Activated CD8-positive, alpha-beta T cell treated with anti-CD3 and anti-CD28 coated beads, Interleukin-2, amount 10 ng/mL, durations not matched to agents 7 days and 5 days (primary cell): ENCODE results near the gene ATP6V0E2. TPM values are rescaled to one million over a fixed set of nuclear protein-coding genes. Genes with fewer than 3 reads are reported as not detected.

Source experiments
- ATAC-seq: fragments of 150-1000 bp; cut with Tn5 transposase; one replicate; pipeline ENCODE4 v1.10.0; 2021; ENCODE audit warnings: moderate library complexity
- CTCF ChIA-PET: fragments of 350-600 bp; sonication (Branson Sonifier 250); formaldehyde crosslinking; loops from one replicate; lab custom pipeline; 2021; ENCODE audit warnings: antibody characterized with exemption; lab: Charles Lee
- POLR2A ChIA-PET: fragments of 350-600 bp; sonication (Branson Sonifier 250); formaldehyde crosslinking; loops from one replicate; lab custom pipeline; 2021; ENCODE audit warnings: antibody characterized with exemption; lab: Charles Lee
- DNase-seq: peaks from one replicate; pipeline ENCODE4 v3.0.0-alpha.2; 2020
- H3K27ac Mint-ChIP-seq: one replicate; pipeline ENCODE4 v1.8.0; 2021; ENCODE audit warnings: mild to moderate bottlenecking, mixed read lengths
- H3K27me3 Mint-ChIP-seq: one replicate; pipeline ENCODE4 v1.8.0; 2021; ENCODE audit warnings: low read depth, mixed read lengths
- H3K36me3 Mint-ChIP-seq: one replicate; pipeline ENCODE4 v1.8.0; 2021; ENCODE audit warnings: low read depth, mixed read lengths
- H3K4me1 Mint-ChIP-seq: one replicate; pipeline ENCODE4 v1.8.0; 2021; ENCODE audit warnings: low read depth, mixed read lengths
- H3K4me3 Mint-ChIP-seq: one replicate; pipeline ENCODE4 v1.8.0; 2021; ENCODE audit warnings: mild to moderate bottlenecking, mixed read lengths
- H3K9me3 Mint-ChIP-seq: one replicate; pipeline ENCODE4 v1.8.0; 2022; ENCODE audit warnings: mixed read lengths; ENCODE audit not compliant: insufficient read depth
- total RNA-seq, 2 experiments: library from RNA; stranded (reverse); gene quantifications; one replicate each; pipeline ENCODE4 v1.2.3, GENCODE V29; 2021

ATP6V0E2 gene
- total RNA-seq, 2 experiments from 2014 or later: 92.9 to 99.6 TPM

GRCh38 chr7:149844445-149844844 lies 29.3 kb upstream of the ATP6V0E2 start:
- Mint-ChIP-seq H3K4me3 (no peak overlapping the region), H3K27ac (no peak overlapping the region), H3K27me3 (peaks cover 2% of the 10 kb centered on the region), H3K9me3 (no peaks in the 10 kb centered on the region), H3K4me1 (peaks cover 27% of the 10 kb centered on the region), H3K36me3 (peaks cover 23% of the 10 kb centered on the region)
- ChIA-PET POLR2A (no interaction called here), CTCF (interaction anchor here (0.7 kb wide), 1 partner anchor 17 kb away, joined by 3 read pairs; no protein-coding TSS in a partner anchor)
- ATAC-seq: no peak
- no peak for DNase-seq

GRCh38 chr7:149845257-149845980 lies 28.4 kb upstream of the ATP6V0E2 start:
- H3K27ac Mint-ChIP-seq: no peak overlapping the region
- H3K4me3 Mint-ChIP-seq: no peak overlapping the region
- DNase-seq: no peak
- POLR2A ChIA-PET: no interaction called here
- peaks cover 24% of the 10 kb centered on the region for H3K36me3 Mint-ChIP-seq
- peaks cover 2% of the 10 kb centered on the region for H3K27me3 Mint-ChIP-seq
- ATAC-seq: no peak
- CTCF ChIA-PET: interaction anchor here (0.7 to 1.0 kb wide), 2 partner anchors 16 to 25 kb away, joined by 3 read pairs; no protein-coding TSS in a partner anchor
- no peaks in the 10 kb centered on the region for H3K9me3 Mint-ChIP-seq
- H3K4me1 Mint-ChIP-seq: peaks cover 30% of the 10 kb centered on the region

GRCh38 chr7:149846021-149846420 lies 27.7 kb upstream of the ATP6V0E2 start:
- peaks cover 2% of the 10 kb centered on the region for H3K27me3 Mint-ChIP-seq
- ATAC-seq (no peak), DNase-seq (no peak)
- no peak overlapping the region for H3K27ac Mint-ChIP-seq
- peaks cover 28% of the 10 kb centered on the region for H3K4me1 Mint-ChIP-seq
- POLR2A ChIA-PET: no interaction called here
- H3K36me3 Mint-ChIP-seq: peaks cover 27% of the 10 kb centered on the region
- CTCF ChIA-PET: interaction anchor here (1.0 kb wide), 1 partner anchor 24 kb away, joined by 3 read pairs; no protein-coding TSS in a partner anchor
- no peaks in the 10 kb centered on the region for H3K9me3 Mint-ChIP-seq
- H3K4me3 Mint-ChIP-seq: no peak overlapping the region

- H3K4me3 Mint-ChIP-seq: no peak overlapping the region
- peaks cover 28% of the 10 kb centered on the region for H3K36me3 Mint-ChIP-seq
- peaks cover 2% of the 10 kb centered on the region for H3K27me3 Mint-ChIP-seq
- DNase-seq: no peak
- no peaks in the 10 kb centered on the region for H3K9me3 Mint-ChIP-seq
- CTCF ChIA-PET: interaction anchor here (0.8 to 1.0 kb wide), 2 partner anchors 24 to 37 kb away, joined by 3 read pairs; no protein-coding TSS in a partner anchor
- peaks cover 22% of the 10 kb centered on the region for H3K4me1 Mint-ChIP-seq
- no peak for ATAC-seq
- no peak overlapping the region for H3K27ac Mint-ChIP-seq
- POLR2A ChIA-PET: interaction anchor here (0.9 kb wide), 1 partner anchor 9 kb away, joined by 4 read pairs; the partner anchor contains the start of gene ZNF862
Observed at GRCh38 chr7:149846436-149847046, 27.2 kb upstream of the ATP6V0E2 start.

- DNase-seq (no peak), ATAC-seq (no peak)
- no peaks in the 10 kb centered on the region for H3K27me3 Mint-ChIP-seq
- CTCF ChIA-PET: interaction anchor here (1.3 to 2.6 kb wide), 3 partner anchors 10 to 26 kb away, joined by 3 to 14 read pairs (median 6); partner anchors contain the start of gene ZNF862
- no peak overlapping the region for H3K27ac Mint-ChIP-seq
- H3K4me1 Mint-ChIP-seq: peaks cover 24% of the 10 kb centered on the region
- no peaks in the 10 kb centered on the region for H3K9me3 Mint-ChIP-seq
- peaks cover 29% of the 10 kb centered on the region for H3K36me3 Mint-ChIP-seq
- H3K4me3 Mint-ChIP-seq: no peak overlapping the region
- POLR2A ChIA-PET: interaction anchor here (1.1 to 1.8 kb wide), 3 partner anchors 10 to 34 kb away, joined by 3 to 6 read pairs (median 4); no protein-coding TSS in a partner anchor
Observed at GRCh38 chr7:149849174-149849573, 24.6 kb upstream of the ATP6V0E2 start.

- CTCF ChIA-PET: interaction anchor here (1.3 to 2.6 kb wide), 3 partner anchors 11 to 25 kb away, joined by 3 to 14 read pairs (median 6); partner anchors contain the start of gene ZNF862
- Mint-ChIP-seq H3K4me3 (no peak overlapping the region), H3K27ac (no peak overlapping the region), H3K9me3 (no peaks in the 10 kb centered on the region), H3K27me3 (no peaks in the 10 kb centered on the region), H3K4me1 (peaks cover 30% of the 10 kb centered on the region), H3K36me3 (peaks cover 29% of the 10 kb centered on the region)
- no peak for DNase-seq
- POLR2A ChIA-PET: interaction anchor here (1.8 kb wide), 2 partner anchors 10 to 17 kb away, joined by 4 to 6 read pairs; no protein-coding TSS in a partner anchor
- no peak for ATAC-seq
Observed at GRCh38 chr7:149850007-149850594, 23.7 kb upstream of the ATP6V0E2 start.

GRCh38 chr7:149850716-149851115 lies 23.1 kb upstream of the ATP6V0E2 start:
- Mint-ChIP-seq H3K9me3 (no peaks in the 10 kb centered on the region), H3K27ac (no peak overlapping the region), H3K36me3 (peaks cover 30% of the 10 kb centered on the region), H3K27me3 (no peaks in the 10 kb centered on the region), H3K4me1 (peaks cover 34% of the 10 kb centered on the region), H3K4me3 (no peak overlapping the region)
- ATAC-seq (no peak), DNase-seq (no peak)
- ChIA-PET POLR2A (interaction anchor here (1.8 kb wide), 2 partner anchors 11 to 17 kb away, joined by 4 to 6 read pairs; no protein-coding TSS in a partner anchor), CTCF (interaction anchor here (1.3 to 2.6 kb wide), 2 partner anchors 12 to 24 kb away, joined by 3 to 14 read pairs; partner anchors contain the start of gene ZNF862)

- ATAC-seq: no peak
- peaks cover 38% of the 10 kb centered on the region for H3K4me1 Mint-ChIP-seq
- no peaks in the 10 kb centered on the region for H3K27me3 Mint-ChIP-seq
- POLR2A ChIA-PET: no interaction called here
- CTCF ChIA-PET: interaction anchor here (1.0 kb wide), 1 partner anchor 11 kb away, joined by 4 read pairs; no protein-coding TSS in a partner anchor
- no peak overlapping the region for H3K27ac Mint-ChIP-seq
- H3K36me3 Mint-ChIP-seq: peaks cover 32% of the 10 kb centered on the region
- DNase-seq: no peak
- H3K9me3 Mint-ChIP-seq: no peaks in the 10 kb centered on the region
- H3K4me3 Mint-ChIP-seq: no peak overlapping the region
Observed at GRCh38 chr7:149851449-149851848, 22.3 kb upstream of the ATP6V0E2 start.

GRCh38 chr7:149853157-149853556 lies 20.6 kb upstream of the ATP6V0E2 start:
- Mint-ChIP-seq H3K4me1 (peaks cover 55% of the 10 kb centered on the region), H3K27me3 (no peaks in the 10 kb centered on the region), H3K9me3 (no peaks in the 10 kb centered on the region), H3K27ac (no peak overlapping the region), H3K4me3 (no peak overlapping the region), H3K36me3 (peaks cover 28% of the 10 kb centered on the region)
- ChIA-PET CTCF (no interaction called here), POLR2A (interaction anchor here (1.3 kb wide), 1 partner anchor 15 kb away, joined by 3 read pairs; the partner anchor contains the start of gene ZNF862)
- ATAC-seq: no peak
- DNase-seq: no peak

- no peak overlapping the region for H3K27ac Mint-ChIP-seq
- CTCF ChIA-PET: interaction anchor here (0.9 to 1.5 kb wide), 5 partner anchors 10 to 28 kb away, joined by 3 to 6 read pairs (median 4); no protein-coding TSS in a partner anchor
- peaks cover 26% of the 10 kb centered on the region for H3K36me3 Mint-ChIP-seq
- ATAC-seq (no peak), DNase-seq (no peak)
- H3K4me1 Mint-ChIP-seq: peaks cover 55% of the 10 kb centered on the region
- H3K9me3 Mint-ChIP-seq: no peaks in the 10 kb centered on the region
- no peaks in the 10 kb centered on the region for H3K27me3 Mint-ChIP-seq
- no peak overlapping the region for H3K4me3 Mint-ChIP-seq
- POLR2A ChIA-PET: no interaction called here
Observed at GRCh38 chr7:149854611-149855360, 19.0 kb upstream of the ATP6V0E2 start.
